Activated CD8-positive, alpha-beta memory T cell treated with anti-CD3 and anti-CD28 coated beads for 1 hour (primary cell): Measurements from ENCODE around the gene ELOVL7.
"Not testable (repeated sequence)": the region's sequence is repeated elsewhere in the genome, so short reads cannot be mapped to it uniquely, and the experiment has no call there.

ENCODE experiments used
- DNase-seq, 2 donors: peaks; one replicate each; pipeline ENCODE4 v3.0.0-alpha.2; 2020; ENCODE audit warnings: low read depth in 1 of 2; ENCODE audit errors: extremely low read depth in 1 of 2

Gene ELOVL7

DNA sequence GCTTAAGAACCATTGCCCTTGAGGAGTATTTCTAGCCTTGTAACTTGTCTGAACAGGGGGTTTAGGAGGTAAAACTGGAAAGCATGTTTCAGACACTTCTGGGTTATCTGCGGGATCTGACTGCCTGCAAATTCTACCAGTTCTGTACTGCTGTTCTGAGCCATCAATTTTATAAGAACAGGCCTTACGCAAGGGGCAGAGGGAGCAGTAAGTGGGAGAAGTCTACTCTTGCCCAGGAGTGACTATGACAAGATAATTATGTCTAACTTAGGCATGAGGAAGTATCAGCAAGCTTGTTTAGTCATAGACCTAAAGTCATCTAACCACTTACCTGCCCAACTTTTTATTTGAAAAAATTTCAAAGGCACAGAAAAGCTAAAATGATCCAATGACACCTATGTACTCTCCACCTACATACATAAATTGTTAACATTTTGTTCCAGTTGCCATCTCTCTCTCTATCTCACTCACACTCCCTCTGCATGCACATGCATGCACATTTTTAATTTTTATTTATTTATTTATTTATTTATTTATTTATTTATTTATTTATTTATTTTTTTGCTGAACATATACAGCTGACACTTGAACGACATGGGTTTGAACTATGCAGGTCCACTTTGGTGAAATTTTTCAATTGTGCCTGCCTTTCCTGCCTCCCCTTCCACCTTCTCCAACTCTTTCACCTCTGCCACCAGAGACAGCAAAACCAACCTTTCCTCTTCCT is 125.7 kb downstream of the ELOVL7 start:
- DNase-seq, result no peak

DNA sequence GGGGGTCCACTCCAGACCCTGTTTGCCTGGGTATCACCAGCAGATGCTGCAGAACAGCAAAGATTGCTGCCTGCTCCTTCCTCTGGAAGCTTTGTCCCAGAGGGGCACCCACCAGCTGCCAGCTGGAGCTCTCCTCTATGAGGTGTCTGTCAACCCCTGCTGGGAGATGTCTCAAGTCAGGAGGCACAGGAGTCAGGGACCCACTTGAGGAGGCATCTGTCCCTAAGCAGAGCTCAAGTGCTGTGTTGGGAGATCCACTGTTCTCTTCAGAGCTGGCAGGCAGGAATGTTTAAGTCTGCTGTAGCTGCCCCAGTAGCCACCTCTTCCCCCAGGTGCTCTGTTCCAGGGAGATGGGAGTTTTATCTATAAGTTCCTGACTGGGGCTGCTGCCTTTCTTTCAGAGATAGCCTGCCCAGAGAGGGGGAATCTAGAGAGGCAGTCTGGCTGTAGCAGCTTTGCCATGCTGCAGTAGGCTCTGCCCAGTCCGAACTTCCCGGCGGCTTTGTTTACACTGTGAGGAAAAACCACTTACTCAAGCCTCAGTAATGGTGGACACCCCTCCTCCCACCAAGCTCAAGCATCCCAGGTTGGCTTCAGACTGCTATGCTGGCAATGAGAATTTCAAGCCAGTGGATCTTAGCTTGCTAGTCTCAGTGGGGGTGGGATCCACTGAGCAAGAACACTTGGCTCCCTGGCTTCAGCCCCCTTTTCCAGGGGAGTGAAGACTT is 128.7 kb downstream of the ELOVL7 start:
- DNase-seq, result not testable (repeated sequence)

DNA sequence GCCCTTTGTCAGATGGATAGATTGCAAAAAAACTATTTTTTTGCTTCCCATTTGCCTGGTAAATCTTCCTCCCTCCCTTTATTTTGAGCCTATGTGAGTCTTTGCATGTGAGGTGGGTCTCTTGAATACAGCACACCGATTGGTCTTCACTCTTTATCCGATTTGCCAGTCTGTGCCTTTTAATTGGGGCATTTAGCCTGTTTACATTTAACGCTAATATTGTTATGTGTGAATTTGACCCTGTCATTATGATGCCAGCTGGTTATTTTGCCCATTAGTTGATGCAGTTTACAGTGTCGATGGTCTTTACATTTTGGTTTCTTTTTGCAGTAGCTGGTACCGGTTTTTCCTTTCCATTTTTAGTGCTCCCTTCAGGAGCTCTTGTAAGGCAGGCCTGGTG is 131.1 kb downstream of the ELOVL7 start:
- DNase-seq, result no peak

DNA sequence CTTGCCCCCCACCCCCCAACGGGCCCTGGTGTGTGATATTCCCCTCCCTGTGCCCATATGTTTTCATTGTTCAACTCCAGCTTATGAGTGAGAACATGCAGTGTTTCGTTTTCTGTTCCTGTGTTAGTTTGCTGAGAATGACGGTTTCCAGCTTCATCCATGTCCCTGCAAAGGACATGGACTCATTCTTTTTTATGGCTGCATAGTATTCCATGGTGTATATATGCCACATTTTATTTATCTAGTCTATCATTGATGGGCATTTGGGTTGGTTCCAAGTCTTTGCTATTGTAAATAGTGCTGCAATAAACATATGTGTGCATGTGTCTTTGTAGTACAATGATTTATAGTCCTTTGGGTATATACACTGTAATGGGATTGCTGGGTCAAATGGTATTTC is 132.2 kb downstream of the ELOVL7 start:
- DNase-seq, result not testable (repeated sequence)

DNA sequence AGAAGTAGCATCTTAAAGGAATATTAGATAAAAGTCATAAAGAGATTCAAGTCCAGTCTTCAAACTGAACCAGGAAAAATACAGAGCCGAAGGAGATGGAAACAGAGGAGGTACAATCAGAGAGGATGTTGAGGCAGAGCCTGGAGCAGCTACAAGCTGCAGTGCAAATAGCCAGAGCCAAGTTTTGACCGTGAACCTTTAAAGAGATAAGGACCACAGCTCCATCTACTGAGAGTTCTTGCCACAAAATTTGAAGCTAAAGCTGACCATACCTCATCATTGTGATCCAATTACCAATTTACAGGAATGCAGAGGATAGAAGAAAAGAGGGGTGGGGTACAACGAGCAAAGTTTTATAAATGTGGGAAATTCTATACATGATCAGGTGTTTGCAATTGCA is 133.7 kb downstream of the ELOVL7 start:
- DNase-seq, result no peak

DNA sequence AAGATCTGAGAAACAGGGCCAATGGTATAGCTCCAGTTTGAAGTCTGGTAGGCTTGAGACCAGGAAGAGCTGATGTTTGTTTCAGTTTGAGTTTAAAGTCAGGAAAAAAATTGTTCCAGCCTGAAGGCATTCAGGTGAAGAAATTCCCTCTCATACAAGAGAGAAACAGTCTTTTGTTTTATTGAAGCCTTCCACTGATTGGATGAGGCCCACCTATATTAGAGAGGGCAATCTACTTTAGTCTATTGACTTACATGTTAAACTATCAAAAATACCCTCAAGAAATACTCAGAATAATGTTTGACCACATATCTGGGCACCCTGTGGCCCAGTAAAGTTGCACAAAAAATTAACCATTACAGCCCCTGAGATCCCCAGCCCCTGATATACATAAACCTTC is 138.9 kb downstream of the ELOVL7 start:
- no peak for DNase-seq

DNA sequence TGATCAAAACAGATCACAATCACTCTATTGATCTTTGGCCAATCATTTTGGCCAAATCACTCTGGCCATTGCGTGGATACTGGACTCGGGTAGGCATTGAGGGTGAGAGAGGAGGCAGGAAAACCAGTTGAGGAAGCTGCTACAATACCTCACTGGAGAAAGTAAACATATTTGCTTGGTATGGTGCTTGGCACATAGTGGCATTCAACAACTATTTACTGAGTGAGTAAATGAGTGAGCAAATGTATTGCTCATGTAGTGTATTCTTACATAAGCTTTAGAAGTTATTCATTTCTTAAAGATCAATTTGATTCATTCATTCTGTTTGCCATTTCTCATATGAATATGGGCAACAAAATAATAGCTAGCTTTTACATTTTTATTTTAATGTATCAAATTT is 140.1 kb downstream of the ELOVL7 start:
- no peak for DNase-seq
